Adrenal gland (tissue), 12 donors: ENCODE data around the gene E2F1. TPM values are rescaled to one million over a fixed set of nuclear protein-coding genes. Genes with fewer than 3 reads are reported as not detected.

Source experiments
- DNase-seq, 7 donors: peaks; one replicate each; pipeline ENCODE4 v3.0.0-alpha.2; 2019 to 2020
- H3K27ac ChIP-seq, 5 donors: fragments of 200-600 bp; sonication (generic) in 4 of 5; 1 replicate in 3 of 5; 2 replicates in 2 of 5; pipeline versions ENCODE4 v1.5.1 to v1.8.0; 2016 to 2020; ENCODE audit warnings: mild to moderate bottlenecking in 1 of 5
- H3K27me3 ChIP-seq: fragments of 200-600 bp; 2 replicates; pipeline ENCODE4 v1.8.0; 2021
- H3K36me3 ChIP-seq, 2 donors: fragments of 200-600 bp; replicated peaks in 1 of 2; 1 replicate in 1 of 2; 2 replicates in 1 of 2; pipeline versions ENCODE4 v1.5.1 to v1.8.0; 2018 to 2022
- H3K4me1 ChIP-seq, 2 donors: fragments of 200-600 bp; replicated peaks in 1 of 2; 1 replicate in 1 of 2; 2 replicates in 1 of 2; pipeline versions ENCODE4 v1.5.1 to v1.8.0; 2018 to 2021
- H3K4me3 ChIP-seq, 4 donors: fragments of 200-600 bp; sonication (generic) in 3 of 4; one replicate each; pipeline ENCODE4 v1.5.1; 2016 to 2018
- H3K9me3 ChIP-seq, 3 donors: fragments of 200-600 bp; sonication (generic) in 1 of 3; replicated peaks in 1 of 3; 1 replicate in 2 of 3; 2 replicates in 1 of 3; pipeline versions ENCODE4 v1.5.1 to v1.8.0; 2016 to 2021
- POLR2A ChIP-seq, 2 donors: fragments of 450-650 bp; IDR thresholded peaks; one replicate each; pipeline ENCODE4 v1.6.1; 2017; ENCODE audit warnings: antibody characterized with exemption in 2 of 2, mild to moderate bottlenecking in 2 of 2, moderate library complexity in 1 of 2
- WGBS, 4 donors: extraction: QIAGEN DNeasy Blood & Tissue Kit in 2 of 4; methylation state at CpG; one replicate each; pipeline versions ENCODE4 v1.1.5 to v1.1.7; 2013 to 2017; 5-methylcytosine and 5-hydroxymethylcytosine counted together
- intact Hi-C, 2 donors: fragments of 100-400 bp; cut with DNase I; formaldehyde crosslinking; loops; one replicate each; pipeline versions ENCODE4 v1.14.1 to v1.15.0; 2022 to 2023
- polyA plus RNA-seq, 3 donors: library from polyadenylated mRNA; stranded (reverse); fragments of 200-250 nt in 2 of 3; fragments of 350-450 nt in 1 of 3; fragmentation: Illumina TruSeq in 1 of 3; extraction: RNeasy Lipid Tissue Mini Kit (QIAGEN cat#74804) in 1 of 3; gene quantifications; one replicate each; pipeline ENCODE4 v1.2.3, GENCODE V29; 2013 to 2014
- total RNA-seq, 9 donors: library from RNA; depleted of rRNA in 4 of 9; stranded (reverse); fragments of >200 nt in 4 of 9; fragments of 120-200 nt in 1 of 9; fragmentation: NEBNext Ultra II Directional in 1 of 9; extraction: Animal tissue kit (Norgen Biotek cat#: 25700) in 1 of 9; gene quantifications; one replicate each; pipeline versions ENCODE4 v1.1.0 to v1.2.4, GENCODE V29; 2013 to 2023
- TF ChIP-seq, protein P1 (sequence below), 6 experiments: fragments of 450-650 bp in 4 of 6; fragments of 200-600 bp in 2 of 6; sonication (generic) in 1 of 6; IDR thresholded peaks; 1 replicate in 5 of 6; 2 replicates in 1 of 6; pipeline versions ENCODE4 v1.5.1 to v1.8.0; 2016 to 2021; ENCODE audit warnings: antibody characterized with exemption in 6 of 6, mild to moderate bottlenecking in 2 of 6, moderate library complexity in 1 of 6
- donor health status: healthy with polysubstance abuse.
- donor health status: Bipolar disorder and iron deficiency.
- donor health status: DM: yes; HTN: yes; CAD: no.
- donor health status: DM: no; HTN: no; CAD: no.
- donor health status: DM: no; HTN: no; CAD: no.
- donor health status: DM: yes; HTN: yes; CAD: no.

Gene E2F1
- total and polyA plus RNA-seq, 12 donors: 3.0 to 15.7 (median 5.7) TPM

DNA sequence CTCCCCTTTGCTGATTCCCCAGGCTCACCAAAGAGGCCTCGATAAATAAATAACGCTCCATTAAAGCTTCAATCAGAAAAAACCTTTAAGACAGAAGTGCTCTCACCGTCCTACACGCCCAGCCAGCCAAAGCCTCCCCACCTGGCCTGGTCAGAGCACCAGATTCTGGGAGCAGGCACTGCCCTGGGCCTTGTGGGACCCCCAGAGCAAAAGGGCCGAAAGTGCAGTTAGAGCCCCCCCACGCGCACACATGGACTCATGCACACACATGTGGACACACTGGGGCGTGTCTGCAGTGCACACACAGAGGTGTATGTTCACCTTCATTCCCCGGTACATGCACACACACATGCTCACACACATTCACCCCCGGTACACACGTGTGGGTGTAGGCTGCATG is 10.1 kb downstream of the E2F1 start:
- Histone ChIP-seq H3K36me3 (peaks cover 0 to 9% of the 10 kb centered on the region in 2 donors), H3K27ac (peak overlapping the region; percentile 89 to 97 (median 95)), H3K27me3 (no peaks in the 10 kb centered on the region), H3K4me3 (no peak overlapping the region), H3K4me1 (peaks cover 34 to 44% of the 10 kb centered on the region in 2 donors), H3K9me3 (no peaks in the 10 kb centered on the region)
- no peak for DNase-seq
- WGBS, 4 donors: 77 to 87% (median 80%) methylated on average over 3 to 11 of the region's 11 CpGs
- intact Hi-C loops: no loop called here
- no peak for TF ChIP-seq POLR2A (IDR thresholded peaks at IDR 0.05)
- TF ChIP-seq, protein P1, sequence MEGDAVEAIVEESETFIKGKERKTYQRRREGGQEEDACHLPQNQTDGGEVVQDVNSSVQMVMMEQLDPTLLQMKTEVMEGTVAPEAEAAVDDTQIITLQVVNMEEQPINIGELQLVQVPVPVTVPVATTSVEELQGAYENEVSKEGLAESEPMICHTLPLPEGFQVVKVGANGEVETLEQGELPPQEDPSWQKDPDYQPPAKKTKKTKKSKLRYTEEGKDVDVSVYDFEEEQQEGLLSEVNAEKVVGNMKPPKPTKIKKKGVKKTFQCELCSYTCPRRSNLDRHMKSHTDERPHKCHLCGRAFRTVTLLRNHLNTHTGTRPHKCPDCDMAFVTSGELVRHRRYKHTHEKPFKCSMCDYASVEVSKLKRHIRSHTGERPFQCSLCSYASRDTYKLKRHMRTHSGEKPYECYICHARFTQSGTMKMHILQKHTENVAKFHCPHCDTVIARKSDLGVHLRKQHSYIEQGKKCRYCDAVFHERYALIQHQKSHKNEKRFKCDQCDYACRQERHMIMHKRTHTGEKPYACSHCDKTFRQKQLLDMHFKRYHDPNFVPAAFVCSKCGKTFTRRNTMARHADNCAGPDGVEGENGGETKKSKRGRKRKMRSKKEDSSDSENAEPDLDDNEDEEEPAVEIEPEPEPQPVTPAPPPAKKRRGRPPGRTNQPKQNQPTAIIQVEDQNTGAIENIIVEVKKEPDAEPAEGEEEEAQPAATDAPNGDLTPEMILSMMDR (IDR thresholded peaks at IDR 0.05): no peak

DNA sequence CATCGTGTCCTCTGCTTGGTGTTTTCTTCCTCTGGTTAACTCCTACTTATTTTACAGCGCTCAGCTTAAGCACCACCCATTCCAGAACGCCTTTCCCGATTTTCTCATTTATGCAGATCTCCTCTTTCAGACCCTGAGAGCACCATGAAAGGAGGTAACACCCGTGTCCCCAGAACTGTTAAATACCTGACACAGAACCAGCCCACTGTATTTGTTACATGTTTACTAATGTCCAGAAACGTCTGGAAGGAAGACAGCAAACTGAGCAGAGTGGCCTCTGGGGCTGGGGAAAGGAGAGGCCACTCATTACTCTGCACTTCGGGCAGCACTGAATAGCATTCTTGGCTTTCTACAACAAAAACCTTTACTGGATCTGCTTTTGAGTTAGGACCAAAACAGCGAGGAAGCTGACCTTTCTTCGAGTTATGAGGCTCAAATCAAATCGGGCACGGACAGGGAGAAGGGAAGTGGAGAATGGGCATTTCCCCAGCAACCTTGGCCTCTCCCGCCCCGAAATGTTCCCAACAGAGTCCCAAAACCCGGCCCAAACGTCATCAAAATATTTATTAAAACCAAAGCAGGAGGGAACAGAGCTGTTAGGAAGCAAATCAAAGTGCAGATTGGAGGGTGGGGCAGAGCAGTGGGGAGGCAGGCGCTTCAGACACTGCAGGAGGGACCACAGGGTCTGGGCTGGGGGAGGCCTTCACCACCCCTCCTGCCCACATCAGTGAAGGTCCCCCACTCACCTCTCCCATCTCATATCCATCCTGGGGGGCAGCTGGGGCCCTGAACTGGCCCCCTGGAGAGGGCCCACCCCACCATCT is 10.8 kb downstream of the E2F1 start:
- peaks cover 0 to 17% of the 10 kb centered on the region in 2 donors for H3K36me3 ChIP-seq
- intact Hi-C loops: no loop called here

DNA sequence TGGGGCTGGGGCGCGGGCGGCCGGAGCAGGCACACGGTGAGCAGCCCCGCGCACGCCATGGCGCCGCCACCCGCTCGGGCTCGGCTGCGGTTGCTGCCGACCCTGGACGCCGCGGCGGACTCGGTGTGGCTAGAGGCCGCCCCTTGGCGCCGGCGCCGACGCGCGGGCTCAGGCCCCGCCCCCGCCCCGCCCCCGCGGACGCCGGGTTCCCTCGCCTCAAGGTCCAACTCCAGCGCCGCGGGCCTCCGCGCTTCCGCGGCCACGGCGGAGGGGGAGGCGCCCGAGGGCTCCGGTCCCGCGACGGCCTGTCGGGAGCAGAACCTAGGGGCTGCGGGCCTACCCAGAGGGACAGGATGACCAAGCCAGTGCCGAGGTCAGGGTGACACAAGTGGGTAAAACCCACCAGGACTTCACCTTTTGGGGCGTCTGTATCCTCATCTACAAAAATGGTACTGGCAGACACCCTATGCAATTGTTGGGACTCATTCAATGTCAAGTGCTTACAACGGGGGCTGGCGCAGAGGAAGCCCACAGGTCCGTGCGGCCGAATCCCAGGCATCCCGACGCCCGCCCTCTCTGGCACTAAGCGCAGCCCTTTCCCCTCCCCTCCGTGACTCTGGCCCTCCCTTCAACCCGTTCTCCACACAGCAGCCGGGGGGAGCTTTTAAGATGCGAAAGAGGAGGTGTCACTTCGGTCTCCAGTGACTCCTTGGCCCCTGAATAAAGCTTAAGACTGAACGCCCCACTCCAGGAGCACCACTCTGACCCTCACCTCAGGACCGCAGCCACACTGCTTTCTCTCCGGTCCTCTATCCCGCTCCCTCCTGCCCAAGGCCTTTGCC is 11.7 kb downstream of the E2F1 start, which contains the start of gene NECAB3:
NECAB3 (minus strand) TSS at position 135 of the 842 bp plus-strand sequence; CDS start at position 59, 76 bp downstream.
- Histone ChIP-seq H3K27me3 (no peaks in the 10 kb centered on the region), H3K9me3 (no peaks in the 10 kb centered on the region), H3K4me3 (peak within 1 kb of the TSS; percentile 11 to 97 (median 52)), H3K27ac (peak within 1 kb of the TSS; percentile 89 to 97 (median 95)), H3K36me3 (peaks cover 0 to 24% of the 10 kb centered on the region in 2 donors), H3K4me1 (peaks cover 34 to 44% of the 10 kb centered on the region in 2 donors)
- TF ChIP-seq POLR2A (IDR thresholded peaks at IDR 0.05): peak; percentile 38 to 83
- TF ChIP-seq, protein P1 (IDR thresholded peaks at IDR 0.05): no peak
- WGBS, 4 donors: 2 to 7% (median 4%) methylated on average over 14 to 73 of the region's 73 CpGs
- intact Hi-C loops: no loop called here
- DNase-seq: peak; percentile 83 to 90 (median 85)

More for the DNA sequence above, 10.8 kb downstream of the E2F1 start:
- H3K9me3 ChIP-seq: no peaks in the 10 kb centered on the region
- H3K27me3 ChIP-seq: no peaks in the 10 kb centered on the region
- peak overlapping the region in 1 of 4 donors; percentile 97 for H3K4me3 ChIP-seq
- 21 to 24% (median 23%) methylated on average over 16 of the region's 16 CpGs for WGBS, 4 donors
- DNase-seq: peak; percentile 58 to 89 (median 77)
- TF ChIP-seq POLR2A (IDR thresholded peaks at IDR 0.05): peak in 1 of 2 donors; percentile 22
- TF ChIP-seq, protein P1 (IDR thresholded peaks at IDR 0.05): no peak
- H3K27ac ChIP-seq: peak overlapping the region; percentile 89 to 97 (median 95)
- H3K4me1 ChIP-seq: peaks cover 34 to 44% of the 10 kb centered on the region in 2 donors
